GM21367 (cell line): Measurements from ENCODE around the gene METTL8.
A peak's percentile ranks its signal among the peaks of the same experiment; 100 is the strongest.
"Not testable (repeated sequence)": the region's sequence is repeated elsewhere in the genome, so short reads cannot be mapped to it uniquely, and the experiment has no call there.

ENCODE experiments used
- ATAC-seq: cut with Tn5 transposase; IDR thresholded peaks from one replicate; pipeline ENCODE4 v1.9.1; 2021; ENCODE audit not compliant: unreplicated experiment

METTL8 gene

DNA sequence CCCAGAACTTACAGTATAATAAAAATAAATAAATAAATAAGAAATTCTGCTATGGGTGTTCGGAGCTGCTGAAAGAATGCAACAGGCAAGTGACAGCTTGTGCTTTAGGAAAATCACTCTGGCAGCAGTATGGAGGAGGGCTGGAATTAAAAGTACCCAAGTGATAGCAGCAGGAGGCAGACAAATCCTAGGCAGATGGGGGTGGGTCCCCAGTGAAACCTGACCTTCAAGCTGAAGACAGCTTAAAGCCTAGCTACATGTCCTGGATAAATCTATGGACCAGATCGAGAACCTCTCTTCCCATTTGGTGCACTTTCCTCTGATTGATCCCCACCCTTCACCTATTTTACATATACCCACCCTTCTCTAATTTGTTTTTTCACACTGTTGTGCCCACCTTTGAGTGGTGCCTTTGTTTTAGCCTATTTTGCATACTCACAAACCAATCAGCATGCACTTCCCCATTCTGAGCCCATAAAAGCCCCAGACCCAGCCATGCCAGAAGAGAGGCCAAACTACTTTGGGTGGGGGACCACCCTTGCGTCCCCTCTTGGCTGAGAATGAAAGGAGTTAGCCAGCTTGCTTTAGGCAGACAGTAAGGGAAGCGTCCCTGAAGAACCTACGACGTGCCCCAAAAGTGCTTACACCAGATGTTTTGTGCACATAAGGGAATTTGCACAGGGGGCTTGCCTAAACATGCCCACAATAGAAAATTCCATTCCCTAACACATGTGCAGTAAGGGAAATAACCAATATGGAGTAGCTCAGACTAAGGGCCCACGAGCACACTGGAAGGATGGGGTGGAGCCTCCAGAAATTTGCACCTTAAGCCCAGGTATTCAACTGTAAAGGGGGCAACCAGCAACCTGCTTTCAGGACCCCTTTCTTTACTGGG, 3.0 kb downstream of the METTL8 start:
- ATAC-seq = no peak

DNA sequence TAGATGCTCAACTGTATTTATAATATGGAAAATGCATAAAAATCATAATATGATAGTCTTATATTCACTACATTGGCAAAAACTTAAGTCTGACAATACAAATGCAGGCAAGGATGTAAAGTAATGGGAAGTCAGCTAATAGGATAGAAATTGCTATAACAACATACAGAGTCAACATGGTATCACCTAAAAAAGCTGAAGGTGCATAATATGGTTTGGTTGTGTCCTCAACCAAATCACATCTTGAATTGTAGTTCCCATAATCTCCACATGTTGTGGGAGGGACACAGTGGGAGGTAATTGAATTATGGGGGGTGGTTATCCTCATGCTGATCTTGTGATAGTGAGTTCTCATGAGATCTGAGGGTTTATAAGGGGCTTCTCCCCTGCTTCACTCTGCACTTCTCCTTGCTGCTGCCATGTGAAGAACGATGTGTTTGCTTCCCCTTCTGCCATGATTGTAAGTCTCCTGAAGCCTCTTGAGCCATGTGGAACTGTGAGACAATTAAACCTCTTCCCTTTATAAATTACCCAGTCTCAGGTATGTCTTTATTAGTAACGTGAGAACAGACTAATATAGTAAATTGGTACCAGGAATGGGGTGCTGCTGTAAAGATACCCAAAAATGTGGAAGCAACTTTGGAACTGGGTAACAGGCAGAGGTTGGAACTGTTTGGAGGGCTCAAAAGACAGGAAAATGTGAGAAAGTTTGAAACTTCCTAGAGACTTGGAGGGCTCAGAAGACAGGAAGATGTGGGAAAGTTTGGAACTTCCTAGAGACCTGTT, 10.9 kb downstream of the METTL8 start:
- not testable (repeated sequence) for ATAC-seq

DNA sequence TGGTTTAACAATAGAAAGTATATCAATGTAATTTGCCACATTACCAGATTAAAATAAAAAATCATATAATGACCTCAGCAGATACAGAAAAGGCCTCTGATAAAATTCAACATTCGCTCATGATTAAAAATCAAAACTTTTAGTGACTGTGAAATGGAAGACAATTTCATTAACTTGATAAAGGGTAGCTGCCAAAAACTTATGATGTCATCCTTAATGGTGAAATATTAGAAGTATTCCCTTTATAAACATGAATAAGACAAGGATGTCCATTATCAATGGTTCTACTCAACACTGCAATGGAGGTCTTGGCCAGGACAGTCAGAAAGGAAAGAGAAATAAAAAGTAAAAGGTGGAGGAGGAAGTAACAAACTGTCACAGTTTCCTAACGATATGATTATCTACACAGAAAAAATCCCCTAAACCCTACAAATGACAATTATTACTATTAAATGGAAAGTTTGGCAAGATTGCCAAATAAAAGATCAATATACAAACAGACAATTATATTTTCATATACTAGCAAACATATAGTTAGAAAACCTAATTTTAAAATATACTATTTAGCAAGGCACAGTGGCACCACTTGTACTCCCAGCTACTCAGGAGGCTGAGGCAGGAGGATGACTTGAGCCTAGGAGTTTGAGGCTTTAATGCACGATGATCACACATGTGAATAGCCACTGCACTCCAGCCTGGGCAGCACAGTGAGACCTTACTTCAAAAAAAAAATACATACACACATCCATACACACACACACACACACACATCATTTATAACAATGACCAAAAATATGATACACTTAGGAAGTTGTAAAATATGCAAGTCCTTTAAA, 12.8 kb downstream of the METTL8 start:
- ATAC-seq = no peak

DNA sequence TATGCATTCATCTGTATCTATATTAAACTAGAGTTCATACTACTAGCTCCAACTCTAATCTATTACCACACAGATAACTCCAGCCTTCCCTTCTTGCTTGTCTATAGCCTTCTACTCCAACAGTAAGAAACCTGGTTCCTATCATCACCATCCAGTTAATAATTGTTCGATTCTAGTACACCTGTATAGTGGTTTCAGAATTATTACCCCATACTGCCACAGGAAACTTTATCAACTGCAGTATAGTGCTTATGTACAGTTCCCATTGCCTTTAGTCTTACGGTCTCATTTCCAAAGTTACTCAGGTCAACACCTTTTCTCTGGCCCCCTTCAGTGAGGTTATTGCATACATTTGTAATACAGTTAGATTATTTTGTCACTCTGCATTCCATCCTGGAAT, 14.5 kb downstream of the METTL8 start:
- no peak for ATAC-seq

DNA sequence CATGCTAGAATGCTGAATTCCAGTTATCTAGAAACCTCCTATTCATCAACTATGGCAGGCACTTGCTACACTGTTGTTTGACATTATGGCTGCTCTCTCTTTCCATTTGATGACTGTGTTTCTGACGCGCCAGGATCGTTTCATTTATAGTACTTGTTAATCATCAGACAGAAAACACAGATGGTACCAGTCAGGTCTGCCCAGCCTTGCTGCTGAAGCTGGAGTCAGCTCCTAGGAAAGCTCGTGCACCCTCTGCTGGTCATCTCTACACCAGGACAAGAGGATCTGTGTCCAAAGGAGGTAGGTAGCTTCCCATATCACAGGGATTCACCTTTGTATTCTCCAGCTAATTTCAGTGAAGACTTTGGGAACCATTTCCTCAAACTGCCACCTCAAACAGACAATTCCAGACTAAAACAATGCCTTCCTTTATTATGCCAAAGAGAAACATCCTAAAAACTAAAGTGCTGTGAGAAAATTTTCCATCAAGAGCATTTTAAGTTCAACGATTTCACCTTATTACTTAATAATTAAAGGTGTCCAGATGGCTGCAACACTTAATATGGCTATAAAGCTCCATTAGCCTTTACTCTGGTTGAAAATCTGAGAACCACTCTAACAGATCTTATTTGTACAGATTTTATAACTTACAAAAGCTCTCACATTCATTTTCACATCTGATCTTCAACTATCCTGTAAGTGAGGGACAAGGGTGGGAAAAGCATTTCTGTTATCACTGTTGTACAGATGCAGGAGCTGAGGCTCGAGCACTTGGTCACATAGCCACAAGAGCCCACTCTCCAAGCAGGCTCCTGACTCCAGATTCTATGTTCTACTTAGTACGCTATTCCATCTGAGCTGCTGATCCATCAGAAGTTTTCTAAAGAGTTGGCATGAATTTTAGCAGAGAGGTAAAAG, 17.5 kb downstream of the METTL8 start:
- ATAC-seq = peak; percentile 85

DNA sequence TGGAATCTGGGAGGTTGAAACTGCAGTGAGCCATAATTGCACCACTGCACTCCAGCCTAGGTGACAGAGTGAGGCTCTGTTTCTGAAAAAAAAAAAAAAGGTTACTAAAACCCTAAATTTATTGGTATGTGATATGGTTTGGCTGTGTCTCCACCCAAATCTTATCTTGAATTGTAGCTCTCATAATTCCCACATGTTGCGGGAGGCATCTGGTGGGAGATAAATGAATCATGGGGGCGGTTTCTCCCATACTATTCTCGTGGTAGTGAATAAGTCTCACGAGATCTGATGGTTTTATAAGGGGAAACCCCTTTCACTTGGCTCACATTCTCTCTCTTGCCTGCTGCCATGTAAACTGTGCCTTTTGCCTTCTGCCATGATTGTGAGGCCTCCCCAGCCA, 19.1 kb downstream of the METTL8 start:
- ATAC-seq = not testable (repeated sequence)

DNA sequence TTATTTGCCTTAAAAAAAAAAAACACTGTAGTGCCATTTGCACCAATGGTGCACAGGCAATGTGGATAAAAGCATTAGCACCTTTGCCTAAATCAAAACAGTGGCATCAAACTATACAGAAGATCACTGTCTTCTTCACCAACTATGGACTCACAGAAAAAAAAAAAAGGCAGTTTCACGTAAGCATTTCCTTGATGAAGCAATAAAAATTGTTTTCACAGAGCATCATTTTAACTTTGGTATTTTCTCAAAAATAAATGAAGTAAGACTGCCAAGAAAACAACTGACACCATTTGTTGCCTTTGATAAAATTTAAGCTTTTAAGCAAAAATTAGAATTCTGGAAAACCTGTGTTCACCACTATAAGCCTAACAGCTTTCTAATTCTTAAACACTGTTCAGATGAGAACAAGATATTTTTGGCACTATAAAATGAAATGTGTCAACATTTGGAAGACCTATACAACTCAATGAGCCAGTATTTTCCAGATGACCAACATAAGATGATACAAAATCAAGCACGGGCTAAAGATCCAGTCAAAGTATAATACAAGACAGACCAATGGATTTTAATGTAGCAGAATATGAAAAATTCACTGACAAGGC, 21.1 kb downstream of the METTL8 start:
- ATAC-seq = no peak

DNA sequence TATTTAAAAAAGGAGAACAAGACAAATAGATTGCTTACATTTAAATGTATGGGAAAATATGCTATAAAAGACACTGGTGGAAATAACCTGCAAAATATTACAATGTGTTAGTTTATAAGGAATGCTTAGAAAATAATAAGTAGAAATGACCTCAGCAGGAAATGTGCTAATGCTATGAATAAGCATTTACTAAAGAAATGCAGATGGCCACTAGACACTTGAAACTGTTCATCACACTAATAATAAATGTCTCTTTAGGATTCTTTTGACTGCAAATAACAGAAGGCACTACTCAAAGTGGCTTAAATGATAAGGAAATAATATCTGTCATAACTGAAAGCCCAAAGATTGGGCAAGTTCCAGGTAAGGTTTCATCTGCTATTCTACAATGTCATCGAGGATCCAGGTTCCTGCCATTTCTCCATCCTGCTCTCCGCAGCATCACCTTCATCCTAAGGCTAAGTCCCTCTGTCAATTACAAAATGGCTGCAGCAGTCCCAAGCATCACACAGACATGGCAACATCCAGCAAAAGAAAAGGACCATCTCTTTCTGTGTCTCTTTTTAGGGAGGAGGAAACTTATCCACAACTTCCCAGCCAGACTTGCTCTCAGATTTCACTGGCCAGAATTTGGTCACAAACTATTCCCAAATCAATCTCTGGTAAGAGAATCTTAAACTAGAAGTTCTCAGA, 21.9 kb downstream of the METTL8 start:
- ATAC-seq = no peak

DNA sequence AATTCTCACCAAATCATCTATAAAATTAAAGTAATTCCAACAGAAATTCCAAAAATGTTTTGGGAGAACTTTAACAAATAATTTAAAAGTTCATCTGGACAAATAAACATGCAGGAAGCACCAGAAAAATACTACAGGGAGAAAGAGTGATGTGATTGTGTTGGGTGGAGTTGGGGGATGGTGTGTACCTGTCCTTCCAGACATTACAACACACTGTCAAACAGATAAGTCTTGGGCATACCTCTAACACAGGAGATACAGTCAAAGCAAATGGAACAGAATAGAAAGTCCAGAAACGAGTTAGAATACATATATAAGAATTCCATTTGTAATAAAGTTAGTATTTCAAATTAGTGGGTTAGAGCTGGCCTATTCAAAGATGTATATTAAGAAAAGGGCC, 22.6 kb downstream of the METTL8 start:
- ATAC-seq = no peak

DNA sequence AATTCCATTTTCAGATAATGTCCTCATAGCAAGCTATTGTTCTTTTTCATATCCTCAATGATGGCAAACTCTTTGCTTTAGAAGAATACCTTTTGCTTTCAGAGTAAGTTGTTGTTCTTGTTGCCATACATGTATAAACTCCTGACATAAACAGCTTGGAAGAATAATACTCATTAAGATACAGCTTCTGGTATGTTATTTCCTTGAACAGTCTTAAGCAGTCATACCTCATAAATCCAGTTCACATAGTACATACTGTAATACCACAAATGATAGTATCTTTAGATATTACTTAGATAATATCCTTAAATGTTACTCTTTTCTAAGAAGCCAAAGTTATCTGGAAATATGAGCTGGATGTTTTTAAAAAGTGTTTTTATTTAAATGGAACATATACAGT, 23.2 kb downstream of the METTL8 start:
- no peak for ATAC-seq

DNA sequence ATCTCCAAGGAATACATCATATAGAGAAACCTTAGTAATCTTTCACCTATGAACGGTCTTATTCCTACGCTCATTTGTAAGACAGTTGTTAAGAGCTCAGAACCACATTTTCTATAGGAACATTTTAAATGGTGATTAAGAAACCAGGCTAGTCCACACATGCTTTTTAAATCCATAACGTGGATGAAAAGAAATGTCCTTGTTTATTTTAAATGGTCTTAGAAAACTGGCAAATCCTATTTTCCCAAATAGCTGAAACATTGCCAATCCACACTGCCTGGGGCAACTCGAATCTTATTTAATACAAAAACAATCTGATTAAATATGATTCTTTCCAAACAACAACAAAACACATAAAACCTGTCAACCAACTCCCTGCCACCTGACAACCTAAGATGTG, 23.7 kb downstream of the METTL8 start:
- no peak for ATAC-seq

DNA sequence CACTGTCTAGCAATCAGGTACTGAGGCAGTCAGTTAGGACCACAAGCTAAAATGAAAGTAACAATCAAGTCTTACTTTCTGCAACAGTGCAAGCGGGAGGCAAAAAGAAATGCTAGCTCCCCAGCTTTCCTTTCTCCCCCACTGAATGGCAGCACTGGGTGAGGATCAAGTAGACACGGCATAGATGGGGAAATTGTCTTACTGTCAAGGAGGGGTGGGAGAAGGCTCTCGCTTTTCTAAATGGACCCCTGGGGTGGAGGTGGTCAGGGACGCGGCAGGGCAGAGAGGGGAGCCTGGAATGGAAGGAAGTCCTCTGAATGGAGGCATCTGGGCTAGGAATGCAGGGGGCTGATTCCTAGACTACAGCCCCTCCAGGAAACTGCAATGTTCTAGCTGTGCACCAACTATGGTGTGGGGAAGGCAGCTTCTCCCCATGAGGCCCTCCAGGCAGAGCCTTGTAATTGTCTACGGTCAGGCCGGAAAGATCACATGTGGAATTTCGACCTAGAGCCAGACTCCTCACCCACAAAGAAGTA, 24.3 kb downstream of the METTL8 start:
- no peak for ATAC-seq

DNA sequence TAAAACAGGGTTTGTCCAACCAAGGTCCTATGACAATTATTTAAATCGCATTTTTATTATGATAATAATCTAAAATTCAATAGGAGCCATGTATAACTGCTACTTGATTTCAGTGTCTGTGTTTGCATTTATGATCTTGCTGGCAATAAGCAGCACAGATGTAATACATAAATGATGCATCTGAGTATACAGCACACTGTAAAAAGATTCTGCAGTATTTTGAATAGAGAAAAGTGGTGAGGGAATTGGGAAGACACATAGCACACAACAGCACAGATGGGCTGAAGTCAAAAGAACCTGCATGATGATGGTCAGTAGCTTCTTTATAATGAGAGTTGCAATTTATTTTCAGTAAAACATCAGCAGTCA, 26.1 kb downstream of the METTL8 start:
- ATAC-seq = no peak

DNA sequence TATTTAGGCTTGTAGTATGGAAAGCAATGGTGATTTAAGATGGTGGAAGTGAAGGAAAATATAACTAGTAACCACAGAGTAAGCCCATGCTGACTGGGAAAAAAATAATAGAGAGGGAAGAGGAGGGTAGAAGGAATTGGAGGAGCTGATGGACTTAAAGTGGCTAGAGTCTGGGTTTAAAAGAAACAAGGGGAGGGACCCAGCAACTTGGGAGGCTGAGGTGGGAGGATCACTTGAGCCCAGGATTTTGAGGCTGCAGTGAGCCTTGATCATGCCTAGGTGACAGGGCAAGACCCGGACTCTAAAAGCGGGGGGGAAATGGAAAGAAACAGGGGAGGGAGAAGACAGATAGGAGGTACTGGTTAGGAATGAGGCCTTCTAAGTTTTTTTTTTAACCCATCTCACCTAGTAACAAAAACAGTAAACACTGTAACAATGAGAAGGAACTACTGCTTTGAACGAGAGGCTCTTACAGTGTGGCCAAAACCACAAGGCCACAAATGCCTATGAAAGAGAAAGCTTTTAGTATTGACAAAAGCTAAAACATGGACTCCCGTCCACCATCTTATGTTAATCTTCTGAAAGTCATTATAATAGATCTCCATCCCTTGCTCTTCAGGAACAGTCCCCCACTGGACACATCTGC, 26.6 kb downstream of the METTL8 start:
- ATAC-seq = no peak

DNA sequence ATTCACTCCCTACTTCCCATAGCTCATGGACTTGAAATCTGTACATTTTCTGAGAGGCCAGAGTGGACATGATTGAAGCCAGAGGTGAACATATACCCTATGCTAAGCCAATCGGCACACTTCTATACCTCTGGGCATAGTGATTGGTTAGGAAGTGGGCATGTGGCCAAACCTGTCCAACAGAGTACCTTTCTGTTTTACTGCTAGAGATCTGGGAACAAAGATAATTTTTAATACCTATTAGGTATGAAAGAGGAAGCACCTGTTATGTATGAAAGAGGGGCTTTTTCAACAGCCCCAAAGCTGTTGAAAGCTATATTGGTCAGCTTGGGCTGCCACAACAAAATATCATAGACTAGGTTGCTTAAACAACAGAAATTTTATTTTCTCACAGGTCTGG, 27.7 kb downstream of the METTL8 start:
- ATAC-seq = peak; percentile 41

DNA sequence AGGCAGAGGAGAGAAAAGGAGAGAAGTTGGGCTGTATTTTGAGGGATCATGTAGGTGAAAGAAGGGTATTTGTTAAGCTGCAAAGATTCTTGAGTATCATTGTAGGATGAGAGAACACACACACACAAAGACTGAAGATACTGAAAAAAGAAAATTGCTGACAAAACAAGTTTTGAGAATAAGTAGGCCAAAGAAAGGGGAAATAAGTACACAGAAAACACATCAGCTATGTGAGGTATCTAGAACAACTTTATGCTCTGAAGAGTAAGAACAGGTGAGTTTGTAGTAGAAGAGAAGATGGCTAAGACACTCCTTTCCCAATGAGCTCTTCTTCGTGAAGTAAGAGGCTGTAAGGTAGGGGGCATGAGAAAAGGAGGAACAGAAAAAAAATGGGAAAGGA, 28.2 kb downstream of the METTL8 start:
- ATAC-seq = no peak

DNA sequence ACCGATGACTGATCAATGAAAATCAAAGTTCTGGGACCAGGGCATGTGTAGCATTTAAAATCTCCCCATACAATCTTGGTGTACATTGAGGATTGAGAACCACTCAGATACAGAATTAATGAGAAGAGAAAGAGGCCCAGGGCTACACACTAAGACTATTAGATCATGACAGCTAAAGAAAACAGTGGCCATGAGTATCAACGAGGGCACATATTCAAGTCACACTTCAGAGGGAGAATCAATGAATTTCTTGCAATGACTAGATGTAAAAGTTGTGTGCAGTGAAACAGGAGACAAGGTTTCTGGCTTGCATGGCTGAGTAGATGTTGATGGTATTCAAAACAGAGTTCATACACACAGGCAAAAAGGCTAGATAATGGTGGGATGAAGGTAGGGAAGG, 29.1 kb downstream of the METTL8 start:
- ATAC-seq = no peak

DNA sequence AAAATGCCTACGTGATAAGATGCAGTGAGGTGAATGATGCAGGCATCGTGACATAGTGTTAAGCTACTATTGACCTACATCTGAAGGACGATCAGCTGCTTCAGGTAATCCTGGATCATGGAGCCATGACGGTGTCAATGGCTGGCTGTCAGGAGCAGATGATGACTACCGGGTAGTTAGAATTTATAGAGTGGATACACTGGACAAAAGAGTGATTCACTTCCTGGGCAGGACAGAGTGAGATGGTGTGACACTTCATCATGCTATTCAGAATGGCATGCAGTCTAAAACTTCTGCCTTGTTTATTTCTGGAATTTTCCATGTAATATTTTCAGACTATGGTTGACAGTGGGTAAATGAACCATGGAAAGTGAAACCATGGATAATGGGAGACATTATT, 29.5 kb downstream of the METTL8 start:
- ATAC-seq = no peak
